ENCODE data around the gene UNC79. TPM values are rescaled to one million over a fixed set of nuclear protein-coding genes. Genes with fewer than 3 reads are reported as not detected.

The UNC79 gene
- total and polyA plus RNA-seq, 2 experiments from 2014 or later: 0.15 to 0.20 TPM

DNA sequence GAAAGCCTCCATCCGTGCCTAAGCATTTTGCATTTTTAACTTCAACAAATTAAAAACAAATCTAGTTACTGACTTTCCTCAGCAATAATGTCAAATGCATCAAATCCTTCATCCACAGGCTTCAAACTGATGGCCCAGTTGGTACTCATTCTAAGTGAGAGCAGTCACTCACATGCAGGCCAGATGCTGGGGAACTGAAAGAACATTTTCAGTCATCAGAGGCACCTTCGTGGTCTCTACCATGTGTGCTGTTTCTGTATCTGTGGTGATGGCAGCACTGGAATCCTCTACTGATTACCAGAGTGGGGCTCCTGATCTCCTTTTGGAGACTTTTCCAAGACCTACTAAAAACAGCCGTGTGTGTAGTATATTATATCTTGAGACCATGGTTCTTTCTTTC lies 212.4 kb downstream of the UNC79 start:
- H3K27me3 ChIP-seq: peaks cover 5% of the 10 kb centered on the region
- no peaks in the 10 kb centered on the region for H3K36me3 ChIP-seq (replicated peaks; ENCODE audit: insufficient read depth, low read depth)
- H4K20me1 ChIP-seq (ENCODE audit: insufficient read depth, poor library complexity, severe bottlenecking): no peaks in the 10 kb centered on the region
- no peak for DNase-seq (ENCODE audit: low spot score)
- H3K79me2 ChIP-seq: no peaks in the 10 kb centered on the region
- WGBS (ENCODE audit: low lambda C conversion rate, missing lambda C conversion rate): 52% methylated on average over 3 of the region's 3 CpGs
- TF ChIP-seq, protein P1, sequence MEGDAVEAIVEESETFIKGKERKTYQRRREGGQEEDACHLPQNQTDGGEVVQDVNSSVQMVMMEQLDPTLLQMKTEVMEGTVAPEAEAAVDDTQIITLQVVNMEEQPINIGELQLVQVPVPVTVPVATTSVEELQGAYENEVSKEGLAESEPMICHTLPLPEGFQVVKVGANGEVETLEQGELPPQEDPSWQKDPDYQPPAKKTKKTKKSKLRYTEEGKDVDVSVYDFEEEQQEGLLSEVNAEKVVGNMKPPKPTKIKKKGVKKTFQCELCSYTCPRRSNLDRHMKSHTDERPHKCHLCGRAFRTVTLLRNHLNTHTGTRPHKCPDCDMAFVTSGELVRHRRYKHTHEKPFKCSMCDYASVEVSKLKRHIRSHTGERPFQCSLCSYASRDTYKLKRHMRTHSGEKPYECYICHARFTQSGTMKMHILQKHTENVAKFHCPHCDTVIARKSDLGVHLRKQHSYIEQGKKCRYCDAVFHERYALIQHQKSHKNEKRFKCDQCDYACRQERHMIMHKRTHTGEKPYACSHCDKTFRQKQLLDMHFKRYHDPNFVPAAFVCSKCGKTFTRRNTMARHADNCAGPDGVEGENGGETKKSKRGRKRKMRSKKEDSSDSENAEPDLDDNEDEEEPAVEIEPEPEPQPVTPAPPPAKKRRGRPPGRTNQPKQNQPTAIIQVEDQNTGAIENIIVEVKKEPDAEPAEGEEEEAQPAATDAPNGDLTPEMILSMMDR (IDR thresholded peaks at IDR 0.05; ENCODE audit: poor library complexity): no peak
- TF ChIP-seq EZH2 (IDR thresholded peaks at IDR 0.05; ENCODE audit: borderline replicate concordance): no peak
- no peak for TF ChIP-seq EZH2phosphoT487 (IDR thresholded peaks at IDR 0.05; ENCODE audit: low read depth, severe bottlenecking, unreplicated experiment)
- H3K4me3 ChIP-seq: no peak overlapping the region
- H2AFZ ChIP-seq: no peak overlapping the region
- H3K27ac ChIP-seq: no peak overlapping the region
- no peaks in the 10 kb centered on the region for H3K9me2 ChIP-seq (replicated peaks; ENCODE audit: insufficient read depth)
- H3K4me2 ChIP-seq: no peak overlapping the region
- H3K9me3 ChIP-seq (ENCODE audit: low read depth): no peaks in the 10 kb centered on the region
- H3K4me1 ChIP-seq (ENCODE audit: insufficient read depth): no peaks in the 10 kb centered on the region

DNA sequence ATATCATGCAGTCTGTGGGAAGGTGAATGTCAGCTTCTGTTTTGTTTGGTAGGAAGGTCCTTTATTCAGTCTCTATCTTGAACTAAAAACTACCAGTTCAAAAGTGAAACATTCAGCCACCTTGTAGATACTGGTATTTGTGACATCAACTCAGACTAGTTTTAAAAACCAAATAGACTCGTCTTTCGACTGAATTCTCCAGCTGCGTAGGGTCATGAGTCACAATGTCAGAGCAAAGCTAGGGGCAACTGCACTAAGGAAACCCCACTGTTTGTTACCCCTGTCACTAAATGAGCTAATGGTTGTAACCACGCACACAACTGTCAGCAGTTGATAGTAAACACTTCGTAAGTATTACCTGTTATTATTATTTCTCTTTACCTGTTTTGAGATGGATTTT lies 212.9 kb downstream of the UNC79 start:
- no peaks in the 10 kb centered on the region for H4K20me1 ChIP-seq (ENCODE audit: insufficient read depth, poor library complexity, severe bottlenecking)
- H3K4me2 ChIP-seq: no peak overlapping the region
- H3K9me3 ChIP-seq (ENCODE audit: low read depth): no peaks in the 10 kb centered on the region
- no peak overlapping the region for H3K27ac ChIP-seq
- no peaks in the 10 kb centered on the region for H3K4me1 ChIP-seq (ENCODE audit: insufficient read depth)
- H3K79me2 ChIP-seq: no peaks in the 10 kb centered on the region
- DNase-seq (ENCODE audit: low spot score): no peak
- no peak overlapping the region for H2AFZ ChIP-seq
- TF ChIP-seq, protein P1 (IDR thresholded peaks at IDR 0.05; ENCODE audit: poor library complexity): no peak
- TF ChIP-seq EZH2phosphoT487 (IDR thresholded peaks at IDR 0.05; ENCODE audit: low read depth, severe bottlenecking, unreplicated experiment) (no peak), EZH2 (IDR thresholded peaks at IDR 0.05; ENCODE audit: borderline replicate concordance) (no peak)
- H3K9me2 ChIP-seq (replicated peaks; ENCODE audit: insufficient read depth): no peaks in the 10 kb centered on the region
- no peak overlapping the region for H3K4me3 ChIP-seq
- H3K27me3 ChIP-seq: peaks cover 5% of the 10 kb centered on the region
- H3K36me3 ChIP-seq (replicated peaks; ENCODE audit: insufficient read depth, low read depth): no peaks in the 10 kb centered on the region
- WGBS (ENCODE audit: low lambda C conversion rate, missing lambda C conversion rate): 80% methylated on average over 5 of the region's 5 CpGs

DNA sequence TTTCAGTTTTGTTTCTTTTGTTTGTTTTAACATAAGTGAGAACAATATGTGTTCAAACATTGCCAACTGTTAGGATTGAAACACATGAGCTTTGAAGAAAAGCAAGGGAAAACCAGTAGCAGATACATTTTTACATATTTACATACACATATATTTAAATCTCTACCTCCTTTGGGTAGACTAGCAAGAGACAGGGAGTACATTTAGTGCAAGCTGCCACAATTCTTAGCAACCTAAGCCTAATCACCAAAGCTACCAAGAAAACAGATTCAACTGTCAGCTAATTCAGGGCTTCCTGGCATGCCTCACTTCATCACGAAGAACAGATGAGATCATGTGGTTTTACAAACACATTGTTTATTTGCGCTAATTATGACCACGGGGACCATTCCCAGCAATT lies 214.5 kb downstream of the UNC79 start:
- DNase-seq (ENCODE audit: low spot score): no peak
- Histone ChIP-seq H3K27ac (no peak overlapping the region), H3K4me2 (no peak overlapping the region), H3K36me3 (replicated peaks; ENCODE audit: insufficient read depth, low read depth) (no peaks in the 10 kb centered on the region), H4K20me1 (ENCODE audit: insufficient read depth, poor library complexity, severe bottlenecking) (no peaks in the 10 kb centered on the region), H2AFZ (no peak overlapping the region), H3K27me3 (peaks cover 1% of the 10 kb centered on the region), H3K4me1 (ENCODE audit: insufficient read depth) (no peaks in the 10 kb centered on the region), H3K4me3 (no peak overlapping the region), H3K9me3 (ENCODE audit: low read depth) (no peaks in the 10 kb centered on the region), H3K79me2 (no peaks in the 10 kb centered on the region), H3K9me2 (replicated peaks; ENCODE audit: insufficient read depth) (no peaks in the 10 kb centered on the region)
- WGBS (ENCODE audit: low lambda C conversion rate, missing lambda C conversion rate): 62% methylated on average over 3 of the region's 3 CpGs
- no peak for TF ChIP-seq EZH2phosphoT487 (IDR thresholded peaks at IDR 0.05; ENCODE audit: low read depth, severe bottlenecking, unreplicated experiment)
- TF ChIP-seq EZH2 (IDR thresholded peaks at IDR 0.05; ENCODE audit: borderline replicate concordance): no peak
- TF ChIP-seq, protein P1 (IDR thresholded peaks at IDR 0.05; ENCODE audit: poor library complexity): no peak
